SK-N-SH (cell line): Measurements from ENCODE around the gene CXCL3. TPM values are rescaled to one million over a fixed set of nuclear protein-coding genes. Genes with fewer than 3 reads are reported as not detected.

Experiments
- CTCF ChIA-PET: fragments of 300-600, 350-600 bp; formaldehyde crosslinking; extraction: SDS; loops from one replicate; lab custom pipeline; 2021; lab: Yijun Ruan, JAX
- POLR2A ChIA-PET: fragments of 350-600 bp; sonication (Branson Sonifier 250); formaldehyde crosslinking; extraction: SDS; loops from one replicate; lab custom pipeline; 2020; ENCODE audit warnings: antibody characterized with exemption, inconsistent platforms; lab: Yijun Ruan, JAX
- DNase-seq: peaks from one replicate; pipeline ENCODE4 v3.0.0; 2012
- H2AFZ ChIP-seq: fragments of 200-600 bp; sonication (generic); 2 replicates; pipeline ENCODE4 v1.8.1; 2016; ENCODE audit warnings: antibody characterized with exemption, mild to moderate bottlenecking, low read depth
- H3F3A ChIP-seq: fragments of 200-600 bp; sonication (generic); replicated peaks from 2 replicates; pipeline ENCODE3; 2016; ENCODE audit warnings: antibody characterized with exemption, mild to moderate bottlenecking; ENCODE audit not compliant: insufficient read depth
- H3K27ac ChIP-seq, 2 experiments: fragments of 200-500 bp in 1 of 2; fragments of 200-600 bp in 1 of 2; sonication (Bioruptor generic) in 1 of 2; sonication (generic), shearing (Covaris generic) in 1 of 2; 2 replicates each; pipeline versions ENCODE4 v1.5.1 to v1.6.1; 2014 to 2016; ENCODE audit warnings: low read depth in 2 of 2, inconsistent platforms in 1 of 2, low read length in 1 of 2, mild to moderate bottlenecking in 1 of 2, mixed read lengths in 1 of 2
- H3K27me3 ChIP-seq: fragments of 200-600 bp; sonication (generic), shearing (Covaris generic); 2 replicates; pipeline ENCODE4 v1.6.1; 2016; ENCODE audit warnings: mixed run types; ENCODE audit not compliant: insufficient read depth
- H3K36me3 ChIP-seq, 2 experiments: fragments of 200-500 bp in 1 of 2; fragments of 200-600 bp in 1 of 2; sonication (Bioruptor generic) in 1 of 2; sonication (generic) in 1 of 2; replicated peaks in 1 of 2; 2 replicates each; pipeline versions ENCODE3 to v1.5.1; 2014 to 2016; ENCODE audit warnings: low read length in 1 of 2, mild to moderate bottlenecking in 1 of 2; ENCODE audit not compliant: insufficient read depth in 2 of 2, control insufficient read depth in 1 of 2
- H3K4me1 ChIP-seq, 2 experiments: fragments of 200-500 bp in 1 of 2; fragments of 200-600 bp in 1 of 2; sonication (Bioruptor generic) in 1 of 2; sonication (generic), shearing (Covaris generic) in 1 of 2; 2 replicates each; pipeline versions ENCODE4 v1.5.1 to v1.6.1; 2014 to 2016; ENCODE audit warnings: low read depth in 1 of 2, low read length in 1 of 2, mixed run types in 1 of 2; ENCODE audit not compliant: insufficient read depth in 2 of 2, control insufficient read depth in 1 of 2
- H3K4me2 ChIP-seq: fragments of 200-600 bp; sonication (generic), shearing (Covaris generic); 2 replicates; pipeline ENCODE4 v1.6.1; 2017; ENCODE audit warnings: mixed run types
- H3K4me3 ChIP-seq, 2 experiments: fragments of 200-500 bp in 1 of 2; fragments of 200-600 bp in 1 of 2; sonication (Bioruptor generic) in 1 of 2; sonication (generic), shearing (Covaris generic) in 1 of 2; 2 replicates each; pipeline versions ENCODE4 v1.5.1 to v1.8.1; 2014 to 2016; ENCODE audit warnings: low read depth in 2 of 2, inconsistent platforms in 1 of 2, low read length in 1 of 2, mild to moderate bottlenecking in 1 of 2, mixed read lengths in 1 of 2, moderate library complexity in 1 of 2
- H3K79me2 ChIP-seq: fragments of 200-600 bp; sonication (generic); 2 replicates; pipeline ENCODE4 v1.8.1; 2017; ENCODE audit warnings: mild to moderate bottlenecking; ENCODE audit not compliant: insufficient read depth
- H3K9ac ChIP-seq: fragments of 200-600 bp; sonication (generic); 2 replicates; pipeline ENCODE4 v1.6.1; 2017; ENCODE audit warnings: mixed run types
- H3K9me2 ChIP-seq: fragments of 200-600 bp; sonication (generic); 2 replicates; pipeline ENCODE4 v1.6.1; 2017; ENCODE audit warnings: mixed run types
- H3K9me3 ChIP-seq: fragments of 200-600 bp; sonication (generic); 2 replicates; pipeline ENCODE4 v1.6.1; 2017; ENCODE audit warnings: mixed run types, mild to moderate bottlenecking, moderate library complexity
- H4K20me1 ChIP-seq: fragments of 200-600 bp; sonication (generic); 2 replicates; pipeline ENCODE4 v1.6.1; 2017; ENCODE audit warnings: mild to moderate bottlenecking, mixed run types; ENCODE audit not compliant: insufficient read depth
- CHD2 ChIP-seq: fragments of 150-350 bp; IDR thresholded peaks from 2 replicates; pipeline ENCODE4 v1.6.1; 2018; ENCODE audit warnings: low read length; ENCODE audit not compliant: partially characterized antibody
- CTCF ChIP-seq: fragments of 200-600 bp; sonication (generic); IDR thresholded peaks from 2 replicates; pipeline ENCODE4 v1.6.1; 2017; ENCODE audit warnings: antibody characterized with exemption, mild to moderate bottlenecking, moderate library complexity
- ELF1 ChIP-seq: IDR thresholded peaks from 2 replicates; pipeline ENCODE4 v1.4.0; 2012
- EP300 ChIP-seq, 2 experiments: IDR thresholded peaks; 2 replicates each; pipeline versions ENCODE4 v1.4.0 to v1.6.1; 2012; ENCODE audit warnings: borderline replicate concordance in 1 of 2, low read depth in 1 of 2, low read length in 1 of 2
- EZH2phosphoT487 ChIP-seq: fragments of 200-600 bp; sonication (generic); IDR thresholded peaks from 2 replicates; pipeline ENCODE4 v1.6.1; 2017; ENCODE audit warnings: low read depth, mixed run types, mild to moderate bottlenecking, antibody characterized with exemption, moderate library complexity, borderline replicate concordance
- FOSL2 ChIP-seq: IDR thresholded peaks from 2 replicates; pipeline ENCODE4 v1.4.0; 2012; ENCODE audit warnings: low read depth, mild to moderate bottlenecking, moderate library complexity, borderline replicate concordance
- FOXJ3 ChIP-seq: sonication (generic); formaldehyde crosslinking; IDR thresholded peaks from 2 replicates; pipeline ENCODE4 v1.5.1; 2020; ENCODE audit warnings: mild to moderate bottlenecking, missing genetic modification reagents
- FOXM1 ChIP-seq: IDR thresholded peaks from 2 replicates; pipeline ENCODE4 v1.4.0; 2012; ENCODE audit warnings: low read depth, mild to moderate bottlenecking
- GABPA ChIP-seq: IDR thresholded peaks from 2 replicates; pipeline ENCODE4 v1.4.0; 2012; ENCODE audit warnings: low read depth, mild to moderate bottlenecking
- JUND ChIP-seq: IDR thresholded peaks from 2 replicates; pipeline ENCODE4 v1.4.0; 2012
- MXI1 ChIP-seq: IDR thresholded peaks from 2 replicates; pipeline ENCODE4 v1.6.1; 2012; ENCODE audit warnings: mild to moderate bottlenecking, low read depth, low read length, improper control_type of control experiment
- NFIC ChIP-seq: IDR thresholded peaks from 2 replicates; pipeline ENCODE4 v1.4.0; 2012; ENCODE audit warnings: borderline replicate concordance
- NRF1 ChIP-seq: IDR thresholded peaks from 2 replicates; pipeline ENCODE4 v1.6.1; 2012; ENCODE audit warnings: low read depth, mild to moderate bottlenecking, low read length
- POLR2AphosphoS5 ChIP-seq: IDR thresholded peaks from 2 replicates; pipeline ENCODE4 v1.6.1; 2012; ENCODE audit warnings: low read depth, low read length
- RAD21 ChIP-seq: IDR thresholded peaks from 2 replicates; pipeline ENCODE4 v1.6.1; 2012; ENCODE audit warnings: mild to moderate bottlenecking, low read length
- RXRA ChIP-seq: IDR thresholded peaks from 2 replicates; pipeline ENCODE4 v1.4.0; 2012; ENCODE audit warnings: low read depth, mild to moderate bottlenecking, borderline replicate concordance
- SIN3A ChIP-seq: IDR thresholded peaks from 2 replicates; pipeline ENCODE4 v1.6.1; 2012; ENCODE audit warnings: low read depth, mild to moderate bottlenecking, low read length, moderate library complexity, borderline replicate concordance
- SMC3 ChIP-seq: IDR thresholded peaks from 2 replicates; pipeline ENCODE4 v1.6.1; 2012; ENCODE audit warnings: low read depth, low read length, improper control_type of control experiment
- TAF1 ChIP-seq: IDR thresholded peaks from 2 replicates; pipeline ENCODE4 v1.6.1; 2012; ENCODE audit warnings: low read depth, mild to moderate bottlenecking, low read length, moderate library complexity, borderline replicate concordance
- TCF12 ChIP-seq: IDR thresholded peaks from 2 replicates; pipeline ENCODE4 v1.4.0; 2012
- TEAD4 ChIP-seq: IDR thresholded peaks from 2 replicates; pipeline ENCODE4 v1.4.0; 2012; ENCODE audit warnings: mild to moderate bottlenecking, borderline replicate concordance; ENCODE audit not compliant: insufficient read depth
- USF1 ChIP-seq: IDR thresholded peaks from 2 replicates; pipeline ENCODE4 v1.4.0; 2012; ENCODE audit warnings: low read depth, borderline replicate concordance
- USF2 ChIP-seq: fragments of 150-350 bp; IDR thresholded peaks from 2 replicates; pipeline ENCODE4 v1.6.1; 2017; ENCODE audit warnings: antibody characterized with exemption, low read length, low read depth, borderline replicate concordance
- YY1 ChIP-seq: IDR thresholded peaks from 2 replicates; pipeline ENCODE4 v1.4.0; 2012; ENCODE audit warnings: low read depth, mild to moderate bottlenecking
- polyA plus RNA-seq, 3 experiments: library from polyadenylated mRNA; depleted of rRNA; stranded (reverse); fragments of >200 nt; gene quantifications; 2 replicates each; pipeline ENCODE4 v1.2.3, GENCODE V29; 2012
- TF ChIP-seq, protein P1 (sequence below): fragments of 150-350 bp; IDR thresholded peaks from 2 replicates; pipeline ENCODE4 v1.6.1; 2016; ENCODE audit warnings: mild to moderate bottlenecking, low read depth, low read length

Gene CXCL3
- polyA plus RNA-seq, 1 of the 3 experiments (the other 2 are of a cell fraction) = 0.31 TPM

GRCh38 chr4:74031576-74031975 lies 6.9 kb downstream of the CXCL3 start:
- DNase-seq = no peak
- Histone ChIP-seq H3K9ac (no peak overlapping the region), H4K20me1 (no peaks in the 10 kb centered on the region), H3K27ac (no peak overlapping the region), H3K36me3 (no peaks in the 10 kb centered on the region), H3K9me3 (0 out of 2 replicates have a peak, but pooled peaks cover 5% of the 10 kb centered on the region), H3K79me2 (no peaks in the 10 kb centered on the region), H3F3A (no peaks in the 10 kb centered on the region), H3K27me3 (peaks cover 8% of the 10 kb centered on the region; the same call in 1 of the 2 replicates), H3K9me2 (no peaks in the 10 kb centered on the region), H3K4me1 (no peaks in the 10 kb centered on the region), H3K4me2 (no peak overlapping the region), H3K4me3 (no peak overlapping the region), H2AFZ (no peak overlapping the region)
- ChIA-PET CTCF (no interaction called here), POLR2A (no interaction called here)
- TF ChIP-seq, protein P1, sequence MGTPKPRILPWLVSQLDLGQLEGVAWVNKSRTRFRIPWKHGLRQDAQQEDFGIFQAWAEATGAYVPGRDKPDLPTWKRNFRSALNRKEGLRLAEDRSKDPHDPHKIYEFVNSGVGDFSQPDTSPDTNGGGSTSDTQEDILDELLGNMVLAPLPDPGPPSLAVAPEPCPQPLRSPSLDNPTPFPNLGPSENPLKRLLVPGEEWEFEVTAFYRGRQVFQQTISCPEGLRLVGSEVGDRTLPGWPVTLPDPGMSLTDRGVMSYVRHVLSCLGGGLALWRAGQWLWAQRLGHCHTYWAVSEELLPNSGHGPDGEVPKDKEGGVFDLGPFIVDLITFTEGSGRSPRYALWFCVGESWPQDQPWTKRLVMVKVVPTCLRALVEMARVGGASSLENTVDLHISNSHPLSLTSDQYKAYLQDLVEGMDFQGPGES = no peak
- TF ChIP-seq FOXM1 (no peak), ELF1 (no peak), CHD2 (no peak), FOSL2 (no peak), SMC3 (no peak), CTCF (no peak), USF1 (no peak), USF2 (no peak), TAF1 (no peak), EZH2phosphoT487 (no peak)

DNA sequence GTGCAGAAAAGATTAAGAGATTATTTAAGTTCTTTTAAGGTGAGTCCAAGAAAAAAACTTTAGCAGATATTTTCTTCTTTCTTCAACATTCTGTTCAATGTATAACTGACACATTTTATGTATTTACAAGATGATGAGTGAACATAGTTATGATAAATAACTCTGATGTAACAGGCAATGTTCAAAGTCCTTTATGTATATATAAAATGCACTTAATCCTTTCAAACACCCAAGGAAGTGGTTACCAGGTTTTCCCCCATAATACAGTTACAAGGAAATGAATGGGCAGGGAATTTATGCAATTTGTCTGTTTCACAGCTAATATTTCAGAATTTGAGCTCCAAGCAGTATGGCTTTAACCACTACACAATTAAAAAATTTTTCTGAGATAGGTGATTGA lies 8.2 kb downstream of the CXCL3 start:
- Histone ChIP-seq H3K4me2 (no peak overlapping the region), H3K27ac (no peak overlapping the region), H4K20me1 (no peaks in the 10 kb centered on the region), H3F3A (no peaks in the 10 kb centered on the region), H3K4me3 (no peak overlapping the region), H3K27me3 (peaks cover 5% of the 10 kb centered on the region; the same call in 1 of the 2 replicates), H2AFZ (no peak overlapping the region), H3K9me2 (no peaks in the 10 kb centered on the region), H3K79me2 (no peaks in the 10 kb centered on the region), H3K4me1 (no peaks in the 10 kb centered on the region), H3K36me3 (no peaks in the 10 kb centered on the region), H3K9ac (no peak overlapping the region), H3K9me3 (0 out of 2 replicates have a peak, but pooled peaks cover 5% of the 10 kb centered on the region)
- DNase-seq = no peak
- TF ChIP-seq GABPA (no peak), YY1 (no peak), MXI1 (no peak), FOXJ3 (CRISPR knock-in tag) (no peak), EZH2phosphoT487 (no peak), TEAD4 (no peak), NRF1 (no peak), SMC3 (no peak), NFIC (no peak), FOSL2 (no peak), TCF12 (no peak), POLR2AphosphoS5 (no peak), CHD2 (no peak), EP300 (IDR thresholded peaks at IDR 0.05; ENCODE audit: borderline replicate concordance in 1 of 2, low read depth in 1 of 2, low read length in 1 of 2) (no peak), FOXM1 (no peak), RXRA (no peak), JUND (no peak), SIN3A (no peak), RAD21 (no peak)
- TF ChIP-seq, protein P1 = no peak
- ChIA-PET POLR2A (no interaction called here), CTCF (interaction anchor here (0.6 to 1.0 kb wide), 3 partner anchors 8 to 104 kb away, joined by 3 to 6 read pairs (median 3); no protein-coding TSS in a partner anchor)
